Measurements from ENCODE around the gene KRT6A.

The KRT6A gene

GRCh38 chr12:52498946-52499345 is 5.9 kb upstream of the KRT6A start:
- TF ChIP-seq CREB1 (IDR thresholded peaks at IDR 0.05; ENCODE audit: low read depth) (no peak), EGR1 (IDR thresholded peaks at IDR 0.05) (no peak), FOXM1 (IDR thresholded peaks at IDR 0.05; ENCODE audit: borderline replicate concordance, low read depth) (no peak), CEBPB (IDR thresholded peaks at IDR 0.05) (no peak), RAD21 (IDR thresholded peaks at IDR 0.05; ENCODE audit: low read depth) (no peak), ZBTB7A (IDR thresholded peaks at IDR 0.05; ENCODE audit: low read depth) (no peak), TEAD4 (IDR thresholded peaks at IDR 0.05) (no peak), NFIC (IDR thresholded peaks at IDR 0.05) (no peak), EP300 (IDR thresholded peaks at IDR 0.05; ENCODE audit: borderline replicate concordance) (no peak), TCF12 (IDR thresholded peaks at IDR 0.05; ENCODE audit: low read depth) (no peak), TAF1 (IDR thresholded peaks at IDR 0.05; ENCODE audit: low read depth) (no peak)
- TF ChIP-seq, protein P1, sequence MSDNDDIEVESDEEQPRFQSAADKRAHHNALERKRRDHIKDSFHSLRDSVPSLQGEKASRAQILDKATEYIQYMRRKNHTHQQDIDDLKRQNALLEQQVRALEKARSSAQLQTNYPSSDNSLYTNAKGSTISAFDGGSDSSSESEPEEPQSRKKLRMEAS (IDR thresholded peaks at IDR 0.05) = no peak
- TF ChIP-seq, protein P2, sequence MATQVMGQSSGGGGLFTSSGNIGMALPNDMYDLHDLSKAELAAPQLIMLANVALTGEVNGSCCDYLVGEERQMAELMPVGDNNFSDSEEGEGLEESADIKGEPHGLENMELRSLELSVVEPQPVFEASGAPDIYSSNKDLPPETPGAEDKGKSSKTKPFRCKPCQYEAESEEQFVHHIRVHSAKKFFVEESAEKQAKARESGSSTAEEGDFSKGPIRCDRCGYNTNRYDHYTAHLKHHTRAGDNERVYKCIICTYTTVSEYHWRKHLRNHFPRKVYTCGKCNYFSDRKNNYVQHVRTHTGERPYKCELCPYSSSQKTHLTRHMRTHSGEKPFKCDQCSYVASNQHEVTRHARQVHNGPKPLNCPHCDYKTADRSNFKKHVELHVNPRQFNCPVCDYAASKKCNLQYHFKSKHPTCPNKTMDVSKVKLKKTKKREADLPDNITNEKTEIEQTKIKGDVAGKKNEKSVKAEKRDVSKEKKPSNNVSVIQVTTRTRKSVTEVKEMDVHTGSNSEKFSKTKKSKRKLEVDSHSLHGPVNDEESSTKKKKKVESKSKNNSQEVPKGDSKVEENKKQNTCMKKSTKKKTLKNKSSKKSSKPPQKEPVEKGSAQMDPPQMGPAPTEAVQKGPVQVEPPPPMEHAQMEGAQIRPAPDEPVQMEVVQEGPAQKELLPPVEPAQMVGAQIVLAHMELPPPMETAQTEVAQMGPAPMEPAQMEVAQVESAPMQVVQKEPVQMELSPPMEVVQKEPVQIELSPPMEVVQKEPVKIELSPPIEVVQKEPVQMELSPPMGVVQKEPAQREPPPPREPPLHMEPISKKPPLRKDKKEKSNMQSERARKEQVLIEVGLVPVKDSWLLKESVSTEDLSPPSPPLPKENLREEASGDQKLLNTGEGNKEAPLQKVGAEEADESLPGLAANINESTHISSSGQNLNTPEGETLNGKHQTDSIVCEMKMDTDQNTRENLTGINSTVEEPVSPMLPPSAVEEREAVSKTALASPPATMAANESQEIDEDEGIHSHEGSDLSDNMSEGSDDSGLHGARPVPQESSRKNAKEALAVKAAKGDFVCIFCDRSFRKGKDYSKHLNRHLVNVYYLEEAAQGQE (IDR thresholded peaks at IDR 0.05; ENCODE audit: low read depth) = no peak
- TF ChIP-seq, protein P3, sequence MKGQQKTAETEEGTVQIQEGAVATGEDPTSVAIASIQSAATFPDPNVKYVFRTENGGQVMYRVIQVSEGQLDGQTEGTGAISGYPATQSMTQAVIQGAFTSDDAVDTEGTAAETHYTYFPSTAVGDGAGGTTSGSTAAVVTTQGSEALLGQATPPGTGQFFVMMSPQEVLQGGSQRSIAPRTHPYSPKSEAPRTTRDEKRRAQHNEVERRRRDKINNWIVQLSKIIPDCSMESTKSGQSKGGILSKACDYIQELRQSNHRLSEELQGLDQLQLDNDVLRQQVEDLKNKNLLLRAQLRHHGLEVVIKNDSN (IDR thresholded peaks at IDR 0.05) = no peak

DNA sequence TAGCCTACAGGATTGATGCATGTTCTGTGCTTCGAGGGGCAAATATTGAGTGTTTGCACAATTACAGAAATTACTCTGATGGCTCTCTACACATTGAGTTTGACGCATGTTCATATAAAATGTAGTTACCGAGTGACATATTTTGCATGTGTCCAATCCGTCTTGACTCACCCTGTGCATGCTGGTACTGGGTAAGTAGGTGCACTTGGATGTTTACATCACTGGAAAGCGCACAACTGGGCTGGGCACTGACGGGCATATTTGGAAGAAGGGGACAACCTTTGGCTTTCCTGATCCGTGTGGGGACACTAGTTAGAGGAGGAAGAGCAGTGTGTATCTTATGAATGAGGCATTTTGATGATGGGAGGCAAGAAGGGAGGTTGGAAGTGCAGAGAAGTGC is 4.9 kb upstream of the KRT6A start:
- TF ChIP-seq, protein P2 (IDR thresholded peaks at IDR 0.05; ENCODE audit: low read depth) = no peak
- TF ChIP-seq YY1 (IDR thresholded peaks at IDR 0.05; ENCODE audit: low read depth) (no peak), ZBTB7A (IDR thresholded peaks at IDR 0.05; ENCODE audit: low read depth) (no peak), FOXM1 (IDR thresholded peaks at IDR 0.05; ENCODE audit: borderline replicate concordance, low read depth) (no peak), TCF12 (IDR thresholded peaks at IDR 0.05; ENCODE audit: low read depth) (no peak), CEBPB (IDR thresholded peaks at IDR 0.05) (no peak), EGR1 (IDR thresholded peaks at IDR 0.05) (no peak), RAD21 (IDR thresholded peaks at IDR 0.05; ENCODE audit: low read depth) (no peak), CREB1 (IDR thresholded peaks at IDR 0.05; ENCODE audit: low read depth) (no peak), TEAD4 (IDR thresholded peaks at IDR 0.05) (no peak), NFIC (IDR thresholded peaks at IDR 0.05) (no peak), EP300 (IDR thresholded peaks at IDR 0.05; ENCODE audit: borderline replicate concordance) (no peak), TAF1 (IDR thresholded peaks at IDR 0.05; ENCODE audit: low read depth) (no peak)
- TF ChIP-seq, protein P3 (IDR thresholded peaks at IDR 0.05) = no peak
- TF ChIP-seq, protein P1 (IDR thresholded peaks at IDR 0.05) = no peak

DNA sequence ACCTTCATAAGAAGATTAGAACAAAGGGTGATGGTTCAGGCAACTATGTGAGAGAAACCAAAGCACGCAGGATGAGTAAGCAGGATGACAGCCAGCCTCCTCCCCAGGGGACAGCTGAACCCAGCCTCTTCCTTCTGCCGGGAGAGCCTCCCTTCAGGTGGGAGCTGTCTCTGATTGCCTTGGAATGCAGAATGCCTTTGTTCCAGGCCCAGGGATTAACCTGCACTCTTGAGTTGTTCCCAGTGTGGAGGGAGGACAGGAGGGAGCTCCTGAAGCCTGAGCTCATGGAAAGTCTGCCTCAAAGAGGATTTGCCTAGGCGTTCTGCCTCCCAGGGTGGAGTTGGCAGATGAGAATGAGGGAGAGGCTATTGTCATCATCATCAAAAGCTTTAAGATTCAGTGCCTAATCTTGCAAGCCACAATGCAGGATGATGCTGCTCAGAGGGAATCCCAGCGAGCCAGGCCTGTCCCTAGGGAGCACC is 3.6 kb upstream of the KRT6A start:
- TF ChIP-seq TAF1 (IDR thresholded peaks at IDR 0.05; ENCODE audit: low read depth) (no peak), ZBTB7A (IDR thresholded peaks at IDR 0.05; ENCODE audit: low read depth) (0 out of 2 replicates have a peak, but pooled peaks have one; percentile 43), TCF12 (IDR thresholded peaks at IDR 0.05; ENCODE audit: low read depth) (peak; percentile 85), RAD21 (IDR thresholded peaks at IDR 0.05; ENCODE audit: low read depth) (peak; percentile 23; the same call in 1 of the 2 replicates), CREB1 (IDR thresholded peaks at IDR 0.05; ENCODE audit: low read depth) (no peak), NFIC (IDR thresholded peaks at IDR 0.05) (peak; percentile 61; the same call in 1 of the 2 replicates), EP300 (IDR thresholded peaks at IDR 0.05; ENCODE audit: borderline replicate concordance) (peak; percentile 91), CEBPB (IDR thresholded peaks at IDR 0.05) (no peak), EGR1 (IDR thresholded peaks at IDR 0.05) (no peak), YY1 (IDR thresholded peaks at IDR 0.05; ENCODE audit: low read depth) (0 out of 2 replicates have a peak, but pooled peaks have one; percentile 14), FOXM1 (IDR thresholded peaks at IDR 0.05; ENCODE audit: borderline replicate concordance, low read depth) (peak; percentile 62; the same call in 1 of the 2 replicates), TEAD4 (IDR thresholded peaks at IDR 0.05) (peak; percentile 92)
- TF ChIP-seq, protein P3 (IDR thresholded peaks at IDR 0.05) = no peak
- TF ChIP-seq, protein P2 (IDR thresholded peaks at IDR 0.05; ENCODE audit: low read depth) = no peak
- TF ChIP-seq, protein P1 (IDR thresholded peaks at IDR 0.05) = peak; percentile 41; the same call in 1 of the 2 replicates
